ENCODE results near the gene ZNF423.
A peak's percentile ranks its signal among the peaks of the same experiment; 100 is the strongest.

ZNF423 gene

DNA sequence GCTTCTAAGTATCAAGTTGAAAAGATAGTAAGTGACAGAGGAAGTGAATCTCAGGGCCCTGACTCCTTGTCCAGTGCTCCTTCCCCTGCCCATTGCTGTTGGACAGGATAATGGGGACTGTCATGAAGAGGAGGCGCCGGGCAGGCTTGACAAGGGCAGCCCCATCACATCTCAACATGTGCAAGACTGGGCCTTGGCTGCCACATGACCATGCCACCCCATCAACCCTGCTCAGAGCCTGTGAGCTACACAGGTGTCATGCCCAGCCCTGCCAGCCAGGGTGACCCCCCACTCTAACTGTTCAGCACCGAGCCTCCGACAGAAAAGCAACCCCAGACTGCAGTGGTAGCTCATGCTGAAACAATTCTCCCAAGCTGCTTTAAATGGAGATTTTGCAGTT is 310.7 kb downstream of the ZNF423 start:
- DNase-seq, result no peak

DNA sequence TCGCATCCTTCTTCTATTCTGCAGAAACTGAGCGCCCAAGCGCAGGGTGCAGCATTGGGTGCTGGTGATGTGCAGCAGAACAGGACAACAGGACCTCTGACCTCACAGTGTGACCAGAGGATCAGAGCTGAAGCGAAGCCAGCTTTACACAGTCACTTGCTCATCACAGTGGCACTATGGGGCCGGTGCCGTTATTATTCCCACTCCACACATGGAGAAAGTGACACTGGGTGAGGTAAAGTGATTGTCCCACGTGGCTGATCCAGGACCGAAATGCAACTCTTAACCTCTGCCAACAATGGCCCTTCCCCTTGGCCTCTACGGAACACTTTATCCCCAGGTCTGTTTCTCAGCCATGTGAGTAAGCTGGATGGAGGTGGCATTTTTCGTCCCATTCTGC is 311.1 kb downstream of the ZNF423 start:
- DNase-seq, result no peak

DNA sequence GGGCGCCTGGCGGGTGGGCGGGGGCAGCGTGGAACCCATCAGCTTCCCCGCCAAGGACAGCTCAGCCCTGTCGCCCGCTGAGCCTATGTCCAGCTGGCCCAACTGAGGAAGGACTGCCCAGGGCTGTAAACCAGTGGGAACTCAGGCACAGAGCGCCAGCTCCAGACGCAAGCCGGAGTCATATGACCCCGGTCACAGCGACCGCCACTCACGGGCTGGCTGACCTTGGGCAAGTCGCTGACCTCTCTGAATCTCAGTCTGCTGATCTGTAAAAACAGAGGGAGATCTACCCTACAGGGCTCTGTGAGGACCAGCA is 312.3 kb downstream of the ZNF423 start:
- no peak for DNase-seq

GRCh38 chr16:49542946-49543630 is 312.8 kb downstream of the ZNF423 start:
- no peak for DNase-seq

DNA sequence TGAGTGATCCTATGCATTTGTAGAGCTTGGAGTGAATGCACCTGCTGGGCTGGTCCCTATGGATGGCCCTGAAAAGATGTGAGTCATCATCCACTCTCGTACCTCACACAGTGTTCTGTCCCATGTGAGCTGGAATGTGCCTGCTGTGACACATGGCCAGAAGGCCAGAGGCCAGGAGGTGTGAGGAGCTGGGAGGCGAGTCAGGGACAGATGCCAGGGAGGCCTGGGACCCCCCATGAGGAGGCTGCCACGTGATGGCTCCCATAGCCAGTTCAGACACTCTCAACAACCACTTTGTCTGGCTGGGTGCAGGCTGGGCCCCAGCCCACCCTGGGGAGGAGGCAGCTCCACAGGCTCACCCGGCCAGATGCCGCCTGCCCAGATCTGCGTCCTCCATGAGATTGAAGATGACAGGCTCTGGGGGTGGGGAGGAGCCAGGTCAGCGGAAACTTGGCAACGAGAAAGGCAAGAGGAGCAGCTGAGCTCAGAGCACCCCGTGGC is 313.5 kb downstream of the ZNF423 start:
- DNase-seq, result peak; percentile 5

DNA sequence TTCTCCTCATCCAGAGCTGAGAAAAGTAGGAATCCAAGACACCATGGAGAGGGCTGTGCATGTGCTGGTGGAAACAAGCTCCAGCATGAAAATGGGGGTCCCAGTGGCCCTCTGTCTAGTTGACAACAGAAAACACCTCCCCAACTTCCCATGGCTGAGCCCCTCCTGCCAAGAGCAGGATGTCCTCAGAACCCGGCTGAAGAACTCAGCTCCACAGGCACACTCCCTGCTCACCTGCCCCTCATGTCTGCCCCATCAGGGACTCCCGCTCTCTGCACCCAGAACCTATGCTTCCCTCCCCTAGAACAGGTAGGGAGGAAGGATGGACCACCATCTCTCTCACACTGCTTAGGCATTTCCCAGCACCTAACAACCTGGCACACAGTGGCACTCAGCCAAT is 315.1 kb downstream of the ZNF423 start:
- DNase-seq, result no peak

GRCh38 chr16:49539758-49540157 is 316.2 kb downstream of the ZNF423 start:
- no peak for DNase-seq

- DNase-seq, result peak; percentile 13
Measured at GRCh38 chr16:49537924-49538459, 317.9 kb downstream of the ZNF423 start.

- DNase-seq, result no peak
Measured at GRCh38 chr16:49534901-49535610, 320.9 kb downstream of the ZNF423 start.

- no peak for DNase-seq
Measured at GRCh38 chr16:49533422-49533821, 322.5 kb downstream of the ZNF423 start.

- DNase-seq, result no peak
Measured at GRCh38 chr16:49532873-49533272, 323.0 kb downstream of the ZNF423 start.

DNA sequence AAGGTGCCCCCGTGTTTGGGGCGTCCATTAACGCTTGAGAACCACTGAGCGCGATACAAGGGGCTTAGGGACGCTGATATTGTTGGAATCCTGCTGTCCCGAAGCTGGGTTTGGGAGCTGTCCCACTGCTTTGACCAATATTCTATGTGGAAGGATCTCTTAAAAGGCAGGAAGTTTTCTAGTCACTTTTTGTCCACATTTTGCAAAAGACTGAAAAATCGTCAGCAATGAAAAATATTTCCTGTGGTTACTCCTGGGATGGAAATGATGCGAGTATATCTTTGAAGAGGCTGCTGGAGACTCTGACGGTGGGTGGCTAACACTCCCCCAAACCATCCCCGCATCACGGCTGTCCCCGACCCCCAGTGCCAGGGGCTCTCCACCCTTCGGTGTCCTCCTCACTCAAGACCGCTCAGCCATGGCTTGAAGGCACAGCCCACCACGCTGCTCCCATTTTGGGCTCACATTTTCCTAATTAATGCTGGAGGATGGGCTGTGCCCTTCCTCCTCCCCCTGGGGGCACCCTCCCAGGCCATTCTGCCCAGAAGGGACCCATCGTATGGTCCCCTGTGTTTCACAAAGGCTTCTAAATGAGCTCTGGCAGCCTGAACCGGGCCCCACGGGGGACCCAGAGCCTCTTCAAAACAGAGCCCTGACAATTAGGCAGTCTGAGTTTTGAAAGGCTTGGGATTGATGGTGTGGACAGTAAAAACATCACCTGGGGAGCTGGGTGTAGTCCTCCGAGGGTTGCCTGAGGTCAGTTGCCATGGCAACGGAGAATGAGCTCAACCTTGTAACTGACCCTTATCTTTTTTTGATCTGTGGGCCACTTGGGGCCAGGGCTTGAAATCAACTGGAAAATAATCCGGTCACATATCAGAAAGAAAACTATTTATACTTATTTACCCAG is 323.7 kb downstream of the ZNF423 start:
- no peak for DNase-seq

DNA sequence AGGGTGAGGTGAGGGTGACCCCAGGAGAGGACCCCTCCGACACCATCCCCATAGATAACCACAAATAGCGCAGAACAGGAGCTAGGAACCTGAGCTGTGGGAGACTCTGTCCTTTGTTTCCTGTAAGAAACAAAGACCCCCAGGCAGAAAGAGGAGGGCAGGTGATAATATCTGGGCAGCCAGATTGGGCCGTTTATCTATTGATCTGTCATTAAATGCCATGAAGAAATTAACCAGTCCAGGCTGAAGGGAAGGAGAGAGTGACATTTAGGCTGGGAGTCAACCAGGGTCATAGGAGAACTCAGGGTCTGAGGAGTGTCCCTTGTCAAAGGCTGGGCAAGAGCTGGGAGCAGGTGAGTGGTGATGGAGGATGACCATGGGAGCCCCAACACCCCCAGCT is 324.5 kb downstream of the ZNF423 start:
- DNase-seq, result no peak

- DNase-seq, result no peak
Measured at GRCh38 chr16:49530427-49530970, 325.4 kb downstream of the ZNF423 start.

DNA sequence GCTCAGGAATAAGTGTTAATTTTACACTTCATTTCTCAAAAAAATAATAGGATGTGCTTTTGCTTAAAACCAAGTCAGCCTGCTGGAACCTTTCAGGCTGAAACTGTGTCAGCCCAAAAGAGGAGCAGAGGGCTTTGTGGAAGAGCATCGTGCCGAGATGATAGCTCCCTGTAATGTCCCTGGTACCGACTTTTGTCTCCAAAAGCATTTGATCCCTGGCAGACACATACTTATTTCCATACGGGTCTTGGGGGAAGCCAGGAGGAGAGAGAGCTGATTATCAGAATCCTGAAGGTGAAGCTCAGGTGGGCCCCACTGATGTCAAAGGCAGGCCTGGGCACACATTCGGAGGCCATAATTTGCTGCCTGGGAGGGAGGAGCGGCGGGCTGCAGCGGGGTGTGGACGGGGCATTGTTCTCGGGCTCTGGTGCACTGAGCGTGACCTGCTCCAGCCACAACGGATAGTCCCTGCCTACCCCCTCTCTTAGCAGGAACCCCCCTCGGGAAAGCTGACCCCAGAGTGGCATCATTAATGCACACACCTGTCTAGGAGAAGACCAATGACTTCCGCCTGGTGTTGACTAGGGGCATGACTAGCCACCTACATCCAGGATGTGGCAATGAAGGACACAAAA is 326.4 kb downstream of the ZNF423 start:
- DNase-seq, result no peak

DNA sequence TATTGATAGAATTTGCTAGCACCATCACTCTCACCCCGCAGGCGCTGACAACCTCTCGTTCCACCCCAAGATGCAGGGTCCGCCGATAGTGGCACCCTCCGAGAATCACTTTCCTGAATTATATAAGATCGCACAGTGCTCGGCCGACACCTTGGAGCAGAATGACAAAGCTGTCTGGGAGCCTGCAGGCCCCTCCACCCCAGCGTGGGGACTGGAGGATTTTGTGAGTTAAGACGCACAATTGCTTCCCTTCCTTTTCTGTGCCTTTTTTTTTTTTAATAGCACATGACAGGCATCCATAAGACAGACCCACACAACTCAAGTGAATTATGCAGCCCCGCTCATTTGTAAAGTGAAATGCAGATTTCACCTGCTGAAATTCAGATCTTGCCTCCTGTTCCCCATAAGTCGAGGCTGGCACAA is 327.0 kb downstream of the ZNF423 start:
- no peak for DNase-seq

DNA sequence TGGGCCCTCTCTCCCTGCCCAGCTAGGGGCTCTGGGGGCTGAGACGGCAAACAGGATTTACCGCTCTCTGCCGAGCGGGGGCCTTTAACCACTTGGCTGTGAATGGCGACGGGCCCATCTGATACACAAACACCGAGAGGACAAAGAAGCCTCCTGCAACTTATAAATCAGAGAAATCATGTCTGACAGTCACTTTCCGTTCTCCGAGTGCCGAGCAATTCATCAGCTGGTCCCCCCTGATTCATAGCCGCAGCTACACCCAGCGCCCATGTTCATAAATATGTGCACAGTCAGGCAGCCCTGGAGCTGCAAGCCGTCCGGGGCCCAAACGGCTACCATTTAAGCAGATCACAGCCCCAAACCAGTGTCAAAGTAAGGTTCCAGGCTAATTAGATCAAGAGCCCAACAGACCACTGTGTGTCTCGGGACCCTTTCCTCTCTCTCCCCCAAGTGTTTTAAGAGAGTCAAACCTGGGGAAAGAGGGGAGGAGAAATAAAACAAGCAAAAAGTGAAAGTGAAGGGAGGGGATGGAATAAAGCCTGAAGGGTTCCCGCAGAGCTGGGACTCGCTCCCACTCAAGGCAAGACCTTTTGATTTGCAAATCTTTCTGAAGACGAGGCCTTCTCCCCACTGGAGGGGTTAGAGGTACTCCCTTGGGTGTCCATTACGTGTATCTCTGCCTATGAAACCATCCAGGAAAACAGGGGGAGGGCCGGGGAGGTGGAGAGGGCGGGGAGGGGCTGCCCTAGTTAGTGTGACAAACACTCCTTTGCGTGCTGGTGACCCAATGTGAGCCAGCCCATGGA is 327.6 kb downstream of the ZNF423 start:
- DNase-seq, result no peak

DNA sequence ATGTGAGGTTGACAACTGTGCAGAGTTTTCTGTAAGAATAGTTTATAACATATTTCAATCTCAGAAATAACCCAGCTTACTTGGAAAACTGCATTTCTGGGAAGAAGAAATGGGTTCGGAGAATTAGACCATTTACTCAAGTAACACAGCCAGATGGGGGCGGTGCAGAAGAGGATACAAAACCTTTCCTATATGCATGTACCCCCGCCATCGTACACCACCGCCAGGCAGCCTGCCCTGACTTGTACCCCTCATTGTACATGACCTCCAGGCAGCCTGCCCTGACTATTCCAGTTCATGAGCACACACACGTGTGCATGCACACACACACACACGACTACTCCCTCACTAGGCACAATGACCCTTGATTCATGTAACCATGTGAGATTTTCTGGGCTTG is 328.3 kb downstream of the ZNF423 start:
- peak; percentile 22 for DNase-seq

DNA sequence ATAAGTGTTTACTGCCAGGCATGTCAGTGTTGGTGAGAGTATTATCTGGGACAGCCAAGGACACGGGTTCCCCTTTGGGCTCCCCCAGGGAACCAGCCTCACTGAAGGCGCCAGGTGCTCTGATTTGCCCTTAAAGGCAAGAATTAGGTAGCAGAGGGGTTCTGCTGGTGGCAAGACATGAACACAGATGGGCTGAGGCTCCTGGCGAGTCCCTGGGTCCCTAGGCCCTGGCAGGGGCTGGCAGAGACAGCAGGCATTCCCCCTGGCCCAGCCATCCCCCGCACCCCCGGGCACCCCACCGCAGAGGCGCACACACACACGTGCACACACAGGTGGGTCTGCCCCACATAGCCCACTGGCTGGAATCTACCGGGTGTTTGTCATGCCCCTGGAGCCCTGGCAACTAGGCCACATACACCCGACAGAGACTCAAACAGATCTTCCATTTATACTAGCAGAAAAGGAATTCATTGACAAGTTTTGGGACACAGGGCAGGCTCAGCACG is 329.0 kb downstream of the ZNF423 start:
- DNase-seq, result no peak

DNA sequence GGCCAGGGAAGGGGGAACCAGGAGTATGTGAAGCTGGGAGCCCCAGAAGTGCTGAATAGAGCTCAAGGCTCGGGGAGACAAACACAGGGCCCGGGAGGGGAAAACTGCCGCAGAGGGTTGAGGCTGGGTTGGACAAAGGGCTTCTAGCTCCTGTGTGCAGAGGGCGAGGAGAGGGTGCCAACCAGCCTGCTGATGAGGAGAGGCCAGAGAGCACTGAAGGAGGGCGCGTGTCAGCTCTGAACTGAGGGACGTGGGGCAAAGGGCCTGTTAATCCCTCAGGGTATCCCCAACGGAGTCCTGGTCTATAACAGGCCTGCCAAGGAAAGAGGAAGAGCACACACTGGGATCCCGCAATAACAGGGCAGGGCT is 331.0 kb downstream of the ZNF423 start:
- DNase-seq, result no peak

DNA sequence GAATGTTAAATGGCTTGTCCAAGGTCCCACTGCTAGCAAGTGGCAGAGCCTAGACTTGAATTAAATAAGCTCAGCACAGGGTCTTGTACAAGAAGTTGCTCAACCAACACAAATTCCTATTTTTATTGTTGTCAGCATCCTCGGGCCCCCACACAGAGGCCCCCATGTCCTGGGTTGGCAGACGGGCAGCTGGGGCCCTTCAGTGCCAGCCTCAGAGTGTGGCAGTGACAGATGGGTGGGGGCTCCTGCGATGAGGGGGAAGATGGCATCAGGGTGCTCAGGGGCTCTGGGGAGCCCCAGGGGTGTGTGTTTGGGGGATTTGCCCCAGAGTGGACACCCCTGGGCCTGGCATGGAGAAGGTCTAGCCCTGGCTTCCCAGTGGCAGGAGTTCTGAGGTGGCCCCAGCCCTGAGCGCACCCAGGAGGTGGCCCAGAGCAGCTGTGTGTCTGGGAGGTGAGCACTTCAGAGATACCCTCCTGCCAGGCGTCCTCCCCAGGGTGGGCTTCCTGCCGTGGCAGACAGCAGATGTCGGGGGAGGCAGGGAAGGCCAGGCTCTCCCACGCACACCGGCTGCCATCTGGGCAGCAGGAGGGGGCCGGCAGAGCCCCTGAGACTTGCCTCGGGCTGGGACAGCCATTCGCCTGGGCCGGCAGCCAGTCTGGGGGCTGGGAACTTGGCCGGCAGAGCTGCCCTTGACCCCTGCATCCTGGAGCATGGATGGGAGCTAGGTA is 331.5 kb downstream of the ZNF423 start:
- peak; percentile 76 for DNase-seq
